Sigmoid colon (tissue), 7 donors: Measurements from ENCODE around the gene SAMD9. TPM values are rescaled to one million over a fixed set of nuclear protein-coding genes. Genes with fewer than 3 reads are reported as not detected.
A peak's percentile ranks its signal among the peaks of the same experiment; 100 is the strongest.

Experiments used
- DNase-seq: peaks from one replicate; pipeline ENCODE4 v3.0.0-alpha.2; 2019
- H3K27ac ChIP-seq, 4 donors: fragments of 200-600 bp; sonication (generic); one replicate each; pipeline ENCODE4 v1.5.1; 2016 to 2019; ENCODE audit warnings: mild to moderate bottlenecking in 1 of 4
- H3K27me3 ChIP-seq, 3 donors: fragments of 200-600 bp; sonication (generic); one replicate each; pipeline ENCODE4 v1.5.1; 2019; ENCODE audit warnings: mild to moderate bottlenecking in 1 of 3
- H3K36me3 ChIP-seq, 4 donors: fragments of 200-600 bp; sonication (generic); one replicate each; pipeline ENCODE4 v1.5.1; 2016 to 2019
- H3K4me1 ChIP-seq, 4 donors: fragments of 200-600 bp; sonication (generic); one replicate each; pipeline ENCODE4 v1.5.1; 2017 to 2019
- H3K4me3 ChIP-seq, 4 donors: fragments of 200-600 bp; sonication (generic); one replicate each; pipeline ENCODE4 v1.5.1; 2017 to 2019; ENCODE audit warnings: mild to moderate bottlenecking in 2 of 4, moderate library complexity in 1 of 4
- H3K9me3 ChIP-seq, 4 donors: fragments of 200-600 bp in 3 of 4; sonication (generic) in 3 of 4; one replicate each; pipeline versions ENCODE4 v1.5.1 to v1.6.1; 2013 to 2019
- CTCF ChIP-seq, 4 experiments: fragments of 450-650 bp in 3 of 4; fragments of 200-600 bp in 1 of 4; IDR thresholded peaks; one replicate each; pipeline ENCODE4 v1.5.1; 2016 to 2019; ENCODE audit warnings: antibody characterized with exemption in 4 of 4, mild to moderate bottlenecking in 3 of 4, moderate library complexity in 2 of 4
- EP300 ChIP-seq, 4 donors: sonication (generic); formaldehyde crosslinking; IDR thresholded peaks; one replicate each; pipeline ENCODE4 v1.6.1; 2017; ENCODE audit warnings: antibody characterized with exemption in 4 of 4
- POLR2A ChIP-seq, 2 donors: fragments of 450-650 bp; IDR thresholded peaks; one replicate each; pipeline ENCODE4 v1.6.1; 2016; ENCODE audit warnings: antibody characterized with exemption in 2 of 2, mild to moderate bottlenecking in 2 of 2, moderate library complexity in 2 of 2
- POLR2AphosphoS5 ChIP-seq, 4 donors: sonication (generic); formaldehyde crosslinking; IDR thresholded peaks; one replicate each; pipeline ENCODE4 v1.6.1; 2017; ENCODE audit warnings: antibody characterized with exemption in 4 of 4
- WGBS, 2 donors: extraction: QIAGEN DNeasy Blood & Tissue Kit; methylation state at CpG; one replicate each; pipeline ENCODE4 v1.1.7; 2013; 5-methylcytosine and 5-hydroxymethylcytosine counted together
- intact Hi-C: fragments of 100-400 bp; cut with DNase I; formaldehyde crosslinking; loops from one replicate; pipeline ENCODE4 v1.15.1; 2023
- polyA plus RNA-seq, 3 donors: library from polyadenylated mRNA; stranded (reverse); fragments of 200-250 nt; gene quantifications; one replicate each; pipeline ENCODE4 v1.2.3, GENCODE V29; 2013
- total RNA-seq, 4 donors: library from RNA; depleted of rRNA; stranded (reverse); fragments of >200 nt; gene quantifications; one replicate each; pipeline ENCODE4 v1.1.0, GENCODE V29; 2016
- donor health status: healthy with polysubstance abuse.
- donor health status: Bipolar disorder and iron deficiency.
- donor health status: healthy.

Gene SAMD9
- total and polyA plus RNA-seq, 7 donors: 5.4 to 14.3 (median 7.5) TPM

DNA sequence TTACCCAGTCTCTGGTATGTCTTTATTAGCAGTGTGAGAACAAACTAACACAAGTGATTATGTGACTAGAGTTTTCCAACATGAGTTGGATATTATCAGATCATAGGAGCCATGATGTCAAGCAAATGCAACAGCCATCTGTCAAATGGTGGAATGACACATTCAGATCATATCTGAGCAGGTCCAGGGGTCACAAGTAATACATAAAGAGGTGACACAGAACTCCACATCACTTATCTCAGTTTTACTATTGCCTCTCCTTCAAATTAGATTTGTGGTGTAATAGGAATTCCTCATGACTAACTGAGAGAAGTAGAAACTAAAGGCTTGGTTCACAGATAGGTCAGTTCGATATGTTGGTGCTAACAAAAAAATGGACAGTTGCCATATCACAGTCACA, 42.6 kb upstream of the SAMD9 start:
- Histone ChIP-seq H3K9me3 (peaks cover 0 to 4% (median 1%) of the 10 kb centered on the region in 4 donors), H3K27ac (no peak overlapping the region), H3K4me3 (no peak overlapping the region), H3K4me1 (no peaks in the 10 kb centered on the region), H3K27me3 (no peaks in the 10 kb centered on the region), H3K36me3 (no peaks in the 10 kb centered on the region)
- WGBS, 2 donors: 70 to 86% methylated on average over 1 of the region's 1 CpG
- TF ChIP-seq POLR2AphosphoS5 (IDR thresholded peaks at IDR 0.05) (no peak), EP300 (IDR thresholded peaks at IDR 0.05) (no peak)
- intact Hi-C loops: no loop called here
- no peak for DNase-seq

DNA sequence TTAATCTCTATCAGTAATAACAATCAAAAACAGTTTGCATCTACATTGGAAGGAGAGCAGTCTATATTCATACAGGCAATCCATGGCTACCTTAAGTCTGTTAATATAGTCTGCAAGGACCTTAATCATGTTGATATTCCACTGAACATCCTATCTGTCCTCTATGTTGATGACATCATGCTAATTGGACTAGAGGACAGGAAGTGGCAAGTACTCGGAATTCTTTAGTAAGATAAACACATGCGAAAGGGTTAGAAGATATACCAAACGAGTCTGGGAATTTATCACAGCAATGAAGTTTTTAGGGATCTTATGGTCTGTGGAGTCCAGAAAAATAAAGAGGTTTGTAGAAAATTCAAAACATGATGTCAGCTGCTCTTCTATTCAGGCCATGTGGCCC, 41.7 kb upstream of the SAMD9 start:
- WGBS, 2 donors: 69 to 81% methylated on average over 3 of the region's 3 CpGs
- no peak for TF ChIP-seq POLR2AphosphoS5 (IDR thresholded peaks at IDR 0.05)
- no peak for TF ChIP-seq POLR2A (IDR thresholded peaks at IDR 0.05)
- TF ChIP-seq EP300 (IDR thresholded peaks at IDR 0.05): no peak
- TF ChIP-seq CTCF (IDR thresholded peaks at IDR 0.05): no peak
- peaks cover 0 to 4% (median 1%) of the 10 kb centered on the region in 4 donors for H3K9me3 ChIP-seq
- no peak overlapping the region for H3K4me3 ChIP-seq
- no peaks in the 10 kb centered on the region for H3K36me3 ChIP-seq
- intact Hi-C loops: no loop called here
- no peaks in the 10 kb centered on the region for H3K4me1 ChIP-seq
- DNase-seq: no peak
- H3K27ac ChIP-seq: no peak overlapping the region
- no peaks in the 10 kb centered on the region for H3K27me3 ChIP-seq

DNA sequence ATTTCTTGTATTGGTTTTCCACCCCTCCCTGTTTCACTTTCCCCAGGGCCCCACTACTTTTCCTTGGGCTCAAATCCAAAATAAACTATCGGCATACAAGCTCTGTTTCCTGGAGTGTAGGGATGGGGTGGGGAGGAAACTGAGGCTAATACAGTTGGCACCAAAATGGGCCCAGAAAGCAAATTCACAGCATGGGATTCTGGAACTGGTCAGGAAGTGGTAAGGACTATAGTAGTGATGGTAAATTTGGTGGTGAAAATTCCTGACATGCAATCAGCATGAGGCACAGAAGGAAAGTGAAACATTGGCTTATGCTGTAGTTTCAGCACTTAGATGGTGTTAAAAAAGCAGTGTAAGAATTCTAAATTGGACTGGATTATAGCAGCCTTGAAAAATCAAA, 39.1 kb upstream of the SAMD9 start:
- no peak for DNase-seq
- no peak for TF ChIP-seq CTCF (IDR thresholded peaks at IDR 0.05)
- TF ChIP-seq POLR2AphosphoS5 (IDR thresholded peaks at IDR 0.05): no peak
- TF ChIP-seq POLR2A (IDR thresholded peaks at IDR 0.05): no peak
- intact Hi-C loops: no loop called here
- no peak overlapping the region for H3K4me3 ChIP-seq
- no peaks in the 10 kb centered on the region for H3K36me3 ChIP-seq
- WGBS, 2 donors: 23 to 79% methylated on average over 1 of the region's 1 CpG
- no peak overlapping the region for H3K27ac ChIP-seq
- H3K4me1 ChIP-seq: no peaks in the 10 kb centered on the region
- peaks cover 0 to 3% (median 0%) of the 10 kb centered on the region in 4 donors for H3K9me3 ChIP-seq
- no peaks in the 10 kb centered on the region for H3K27me3 ChIP-seq

DNA sequence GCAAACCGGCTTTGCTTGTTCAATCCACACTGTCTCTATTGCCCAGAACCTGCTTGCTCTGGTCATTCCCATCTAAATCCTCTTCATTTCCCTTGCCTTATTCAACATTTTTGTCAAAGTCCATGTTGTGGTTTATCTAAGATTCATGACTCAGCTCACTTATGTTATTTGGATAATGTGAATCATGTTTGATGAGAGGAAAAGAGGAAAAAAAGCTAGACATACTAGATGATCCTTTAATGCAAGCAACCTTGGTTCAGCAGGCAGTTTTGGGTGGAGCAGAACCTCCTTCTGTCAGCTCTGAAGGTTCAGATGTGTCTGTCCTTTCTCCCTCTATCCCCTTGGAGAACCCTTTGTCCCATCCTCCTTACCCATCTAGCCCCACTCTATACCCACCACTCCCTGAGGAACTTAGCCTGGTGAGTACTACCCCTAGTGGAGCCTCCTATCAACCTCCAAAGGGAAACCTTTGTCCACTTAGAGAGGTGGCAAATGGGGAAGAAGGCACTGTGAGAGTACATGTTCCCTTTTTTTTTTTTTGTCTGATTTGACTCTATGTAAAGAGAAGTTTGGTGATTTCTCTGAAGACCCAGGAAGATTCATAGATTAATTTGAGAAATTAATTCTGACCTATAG, 32.5 kb upstream of the SAMD9 start:
- 63 to 82% methylated on average over 1 of the region's 1 CpG for WGBS, 2 donors
- intact Hi-C loops: no loop called here
- Histone ChIP-seq H3K4me1 (peaks cover 0 to 10% (median 5%) of the 10 kb centered on the region in 4 donors), H3K36me3 (peaks cover 0 to under 1% (median 0%) of the 10 kb centered on the region in 4 donors), H3K4me3 (no peak overlapping the region), H3K27ac (no peak overlapping the region), H3K9me3 (no peaks in the 10 kb centered on the region), H3K27me3 (no peaks in the 10 kb centered on the region)
- no peak for DNase-seq
- TF ChIP-seq EP300 (IDR thresholded peaks at IDR 0.05): no peak
- no peak for TF ChIP-seq POLR2AphosphoS5 (IDR thresholded peaks at IDR 0.05)
- TF ChIP-seq CTCF (IDR thresholded peaks at IDR 0.05): no peak
- TF ChIP-seq POLR2A (IDR thresholded peaks at IDR 0.05): no peak

DNA sequence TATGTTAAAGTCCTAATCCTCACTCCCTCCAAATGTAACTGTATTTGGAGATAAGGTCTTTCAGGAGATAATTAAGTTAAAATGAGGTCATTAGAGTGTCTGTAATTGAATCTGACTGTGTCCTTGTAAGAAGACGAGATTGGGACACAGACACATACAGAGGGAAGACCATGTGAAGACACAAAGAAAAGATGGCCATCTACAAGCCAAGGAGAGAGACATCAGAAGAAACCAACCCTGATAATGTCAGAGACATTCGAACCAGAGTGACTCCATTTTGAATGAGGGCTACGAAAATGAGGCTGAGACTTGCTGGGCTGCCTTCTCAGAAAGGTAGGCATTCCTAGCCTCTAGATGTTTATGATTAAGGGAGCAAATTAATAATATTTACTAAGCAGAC, 30.9 kb upstream of the SAMD9 start:
- 80 to 88% methylated on average over 3 of the region's 3 CpGs for WGBS, 2 donors
- TF ChIP-seq POLR2AphosphoS5 (IDR thresholded peaks at IDR 0.05) (no peak), EP300 (IDR thresholded peaks at IDR 0.05) (no peak), POLR2A (IDR thresholded peaks at IDR 0.05) (no peak), CTCF (IDR thresholded peaks at IDR 0.05) (no peak)
- no peak for DNase-seq
- no peaks in the 10 kb centered on the region for H3K9me3 ChIP-seq
- intact Hi-C loops: loop anchor here (5.0 to 10.0 kb wide), 2 partner anchors 49 to 76 kb away; partner anchors contain the start of gene HEPACAM2
- peaks cover 0 to 10% (median 5%) of the 10 kb centered on the region in 4 donors for H3K4me1 ChIP-seq
- peak overlapping the region in 1 of 4 donors; percentile 37 for H3K4me3 ChIP-seq
- H3K27me3 ChIP-seq: no peaks in the 10 kb centered on the region
- H3K36me3 ChIP-seq: peaks cover 0 to 16% (median 0%) of the 10 kb centered on the region in 4 donors
- peak overlapping the region; percentile 28 to 51 (median 39) for H3K27ac ChIP-seq
